Heart left ventricle (tissue), 16 donors: ENCODE data around the gene THRAP3. TPM values are rescaled to one million over a fixed set of nuclear protein-coding genes. Genes with fewer than 3 reads are reported as not detected.

Experiments used
- ATAC-seq, 4 donors: fragments of 200-7000 bp; cut with Tn5 transposase; one replicate each; pipeline ENCODE4 v1.9.1; 2020 to 2022; ENCODE audit warnings: moderate library complexity in 4 of 4, mild to moderate bottlenecking in 3 of 4, moderate number of reproducible peaks in 1 of 4
- DNase-seq, 5 donors: peaks; one replicate each; pipeline ENCODE4 v3.0.0-alpha.2; 2020
- H3K27ac ChIP-seq, 12 donors: fragments of 200-600 bp; sonication (generic) in 4 of 12; one replicate each; pipeline versions ENCODE4 v1.5.0 to v1.8.0; 2016 to 2022; ENCODE audit warnings: mild to moderate bottlenecking in 2 of 12
- H3K27me3 ChIP-seq, 9 donors: fragments of 200-600 bp; sonication (generic) in 2 of 9; one replicate each; pipeline versions ENCODE4 v1.5.1 to v1.8.0; 2016 to 2022; ENCODE audit warnings: mild to moderate bottlenecking in 3 of 9
- H3K36me3 ChIP-seq, 9 donors: fragments of 200-600 bp; sonication (generic) in 2 of 9; one replicate each; pipeline versions ENCODE4 v1.5.0 to v1.8.0; 2018 to 2022; ENCODE audit warnings: mild to moderate bottlenecking in 2 of 9
- H3K4me1 ChIP-seq, 12 donors: fragments of 200-600 bp; sonication (generic) in 4 of 12; one replicate each; pipeline versions ENCODE4 v1.5.0 to v1.8.0; 2016 to 2022; ENCODE audit warnings: mild to moderate bottlenecking in 3 of 12
- H3K4me3 ChIP-seq, 12 donors: fragments of 200-600 bp; sonication (generic) in 4 of 12; one replicate each; pipeline versions ENCODE4 v1.5.0 to v1.8.0; 2017 to 2022; ENCODE audit warnings: mild to moderate bottlenecking in 9 of 12, moderate library complexity in 4 of 12
- H3K9me3 ChIP-seq, 12 donors: fragments of 200-600 bp; sonication (generic) in 4 of 12; one replicate each; pipeline versions ENCODE4 v1.5.0 to v1.8.0; 2016 to 2022; ENCODE audit warnings: mild to moderate bottlenecking in 1 of 12
- CTCF ChIP-seq, 12 donors: fragments of 200-600 bp; sonication (generic) in 4 of 12; IDR thresholded peaks; one replicate each; pipeline versions ENCODE4 v1.5.0 to v1.8.0; 2018 to 2022; ENCODE audit warnings: antibody characterized with exemption in 12 of 12, mild to moderate bottlenecking in 5 of 12
- POLR2A ChIP-seq, 2 donors: fragments of 450-650 bp; IDR thresholded peaks; one replicate each; pipeline ENCODE4 v1.6.1; 2017; ENCODE audit warnings: antibody characterized with exemption in 2 of 2, mild to moderate bottlenecking in 2 of 2, moderate library complexity in 2 of 2
- WGBS, 4 donors: extraction: QIAGEN DNeasy Blood & Tissue Kit in 2 of 4; methylation state at CpG; one replicate each; pipeline versions ENCODE4 v1.1.5 to v1.1.7; 2013 to 2018; 5-methylcytosine and 5-hydroxymethylcytosine counted together
- intact Hi-C, 10 donors: fragments of 100-400 bp; cut with DNase I; formaldehyde crosslinking; loops; one replicate each; pipeline versions ENCODE4 v1.11.1 to v1.14.2; 2022
- polyA plus RNA-seq, 2 donors: library from polyadenylated mRNA; stranded (reverse); fragments of 200-250 nt; gene quantifications; one replicate each; pipeline ENCODE4 v1.2.3, GENCODE V29; 2013
- total RNA-seq, 9 donors: library from RNA; depleted of rRNA in 2 of 9; stranded (reverse); fragments of >200 nt in 2 of 9; fragmentation: NEBNext Ultra II Directional in 3 of 9; extraction: Animal tissue kit (Norgen Biotek cat#: 25700) in 3 of 9; gene quantifications; one replicate each; pipeline versions ENCODE4 v1.1.0 to v1.2.4, GENCODE V29; 2016 to 2023
- donor health status: ischemic (EF 13 %, LVEDD 7.1; RV severe dilation, severe dysfunction).
- donor health status: healthy with polysubstance abuse.
- donor health status: DM: no; HTN: yes; CAD: no.
- donor health status: DM: no; HTN: no; CAD: no.
- donor health status: ischemic (EF 25% LVEDD 6.9; RV normal size, moderate dysfunction).
- donor health status: ischemic (EF 25% LVEDD 5.7; RV mildly dilated, moderate dysfunction).
- donor health status: healthy.
- donor health status: DM: yes; HTN: yes; CAD: no.
- donor health status: ischemic (EF 35%, LVEDD 5.7; RV mildly dilated, moderate dysfunction).
- donor health status: nonischemic (EF 11% LVEDD 7.7; RV severe dilation, severe dysfunction).
- donor health status: DM: yes; HTN: yes; CAD: no.
- donor health status: PGD.
- donor health status: ischemic (EF 29% LVEDD 5.4; RV normal size, mild dysfunction).
- donor health status: nonischemic (EF 23%, LVEDD 6.1; RV moderate dilation, normal function).

The THRAP3 gene
- total and polyA plus RNA-seq, 11 donors: 27.9 to 106 (median 90.1) TPM

DNA sequence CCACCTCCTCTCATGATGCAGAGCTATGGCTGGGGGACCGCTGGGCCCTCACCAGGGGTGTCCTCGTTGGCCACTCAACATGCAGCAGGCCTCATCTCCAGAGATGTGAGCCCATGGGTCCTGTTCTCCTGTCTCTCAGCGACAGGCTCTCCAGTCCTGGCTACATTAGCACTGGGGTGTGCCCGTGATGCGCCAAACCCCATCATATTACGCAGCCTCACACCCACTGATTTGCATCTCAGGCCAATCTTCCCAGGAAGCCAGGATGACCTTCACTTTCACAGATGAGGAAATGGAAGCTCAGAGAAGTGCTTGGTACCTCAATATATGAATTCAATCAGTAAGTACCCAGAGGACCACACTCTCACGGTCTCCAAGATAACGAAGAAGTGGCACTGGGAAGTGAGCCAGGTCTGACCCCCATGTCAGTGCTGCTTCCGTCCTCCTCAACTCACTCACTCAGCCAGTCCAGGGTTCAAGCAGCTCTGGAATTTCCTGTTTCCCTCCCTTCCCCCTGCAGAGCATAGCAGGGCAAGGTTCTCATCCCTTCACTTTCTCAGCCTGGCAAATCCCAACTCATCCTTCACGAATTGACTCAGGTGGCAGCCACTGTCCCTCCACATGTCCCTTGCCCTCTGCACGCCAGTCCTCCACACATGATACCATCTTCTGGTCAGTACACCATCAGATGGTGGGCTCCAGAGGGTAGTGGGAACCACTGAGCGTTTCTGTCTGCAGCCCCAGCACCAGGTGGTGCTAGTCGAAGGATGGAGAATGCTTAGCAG, 128.1 kb downstream of the THRAP3 start:
- TF ChIP-seq CTCF (IDR thresholded peaks at IDR 0.05) (no peak), POLR2A (IDR thresholded peaks at IDR 0.05) (no peak)
- no peaks in the 10 kb centered on the region for H3K27me3 ChIP-seq
- H3K36me3 ChIP-seq: peaks cover 0 to 81% (median 67%) of the 10 kb centered on the region in 9 donors
- no peak overlapping the region for H3K4me3 ChIP-seq
- H3K4me1 ChIP-seq: peaks cover 0 to 44% (median 28%) of the 10 kb centered on the region in 12 donors
- H3K27ac ChIP-seq: peak overlapping the region in 2 of 12 donors; percentile 24 to 78
- WGBS, 4 donors: 61 to 73% (median 66%) methylated on average over 11 to 13 of the region's 13 CpGs
- DNase-seq (peak in 1 of 5 donors; percentile 12), ATAC-seq (no peak)
- intact Hi-C loops: no loop called here
- no peaks in the 10 kb centered on the region for H3K9me3 ChIP-seq

DNA sequence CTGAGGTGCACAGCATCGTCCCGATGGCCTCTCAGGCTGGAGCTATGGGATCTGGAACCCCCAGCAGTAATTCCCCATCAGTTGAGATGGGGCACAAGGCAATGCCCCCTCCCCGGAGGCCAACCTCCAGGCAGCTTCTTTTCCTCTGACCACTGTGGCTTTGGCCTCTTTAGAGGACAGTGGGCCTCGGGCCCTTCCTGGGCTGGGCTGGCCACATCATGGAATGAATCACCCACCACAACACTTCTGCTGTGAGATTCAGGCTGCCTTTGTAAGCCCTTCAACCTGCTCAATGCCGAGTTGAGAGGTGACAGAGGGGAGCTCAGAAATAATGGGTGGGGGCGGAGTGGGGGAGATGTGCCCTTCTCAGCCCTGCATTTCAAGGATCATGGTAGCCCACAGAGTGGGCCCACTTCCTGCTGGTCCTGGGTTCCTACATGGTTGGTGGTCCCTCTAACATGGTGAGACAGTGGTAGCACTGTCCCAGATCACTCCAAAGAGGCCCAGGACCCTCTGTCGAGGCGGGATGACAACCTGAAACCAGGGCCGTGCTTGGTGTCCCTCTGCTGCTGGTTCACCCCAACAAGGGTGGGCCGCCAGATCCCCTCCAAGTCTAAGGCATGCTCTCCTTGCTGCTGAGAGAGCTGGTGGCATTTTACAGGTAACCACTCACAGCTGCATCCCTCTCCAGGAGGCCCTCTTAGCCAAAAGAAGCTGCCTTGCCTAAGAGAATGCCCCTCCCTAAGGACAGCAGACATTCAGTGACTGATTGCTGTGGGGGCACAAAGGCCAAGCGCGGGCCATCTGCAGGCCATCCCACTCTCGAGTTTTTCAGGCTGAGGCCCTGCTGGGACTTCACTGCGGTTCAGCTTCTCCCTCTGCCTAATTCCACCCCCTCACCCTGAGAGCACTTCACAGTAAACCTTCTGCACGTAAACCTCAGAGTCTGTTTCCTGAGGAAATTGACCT, 129.0 kb downstream of the THRAP3 start:
- Histone ChIP-seq H3K36me3 (peaks cover 0 to 81% (median 67%) of the 10 kb centered on the region in 9 donors), H3K27me3 (no peaks in the 10 kb centered on the region), H3K4me1 (peaks cover 0 to 44% (median 28%) of the 10 kb centered on the region in 12 donors), H3K9me3 (no peaks in the 10 kb centered on the region), H3K27ac (peak overlapping the region in 1 of 12 donors; percentile 24), H3K4me3 (no peak overlapping the region)
- TF ChIP-seq POLR2A (IDR thresholded peaks at IDR 0.05): no peak
- DNase-seq (peak in 1 of 5 donors; percentile 27), ATAC-seq (no peak)
- intact Hi-C loops: no loop called here
- 86 to 94% (median 87%) methylated on average over 9 to 15 of the region's 15 CpGs for WGBS, 4 donors

DNA sequence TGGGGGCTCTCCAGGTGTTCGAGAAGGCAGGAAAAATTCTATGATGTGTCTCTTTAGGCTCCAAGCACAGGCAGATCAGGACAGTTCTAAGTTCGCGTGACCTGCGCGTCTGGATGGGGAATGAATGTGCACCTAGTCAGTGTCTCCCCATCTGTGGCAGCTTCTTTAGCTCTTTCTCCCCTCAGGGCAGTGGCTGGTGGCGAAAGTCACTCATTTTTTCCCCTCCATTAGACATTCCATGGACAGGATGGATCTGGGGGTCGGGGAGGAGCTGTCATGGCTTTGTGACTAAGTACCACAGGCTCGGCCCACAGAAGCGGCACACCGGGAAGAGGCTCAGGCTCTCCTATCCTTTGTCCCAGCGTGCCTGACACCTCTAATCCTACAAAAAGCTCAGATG, 130.2 kb downstream of the THRAP3 start:
- Histone ChIP-seq H3K36me3 (peaks cover 0 to 82% (median 72%) of the 10 kb centered on the region in 9 donors), H3K4me1 (peaks cover 0 to 44% (median 25%) of the 10 kb centered on the region in 12 donors), H3K4me3 (no peak overlapping the region), H3K27ac (no peak overlapping the region), H3K27me3 (no peaks in the 10 kb centered on the region), H3K9me3 (no peaks in the 10 kb centered on the region)
- 92 to 96% (median 94%) methylated on average over 9 to 11 of the region's 11 CpGs for WGBS, 4 donors
- TF ChIP-seq POLR2A (IDR thresholded peaks at IDR 0.05) (no peak), CTCF (IDR thresholded peaks at IDR 0.05) (no peak)
- ATAC-seq (no peak), DNase-seq (no peak)
- intact Hi-C loops: no loop called here

Other genes starting within 250 kb of the THRAP3 start
- under 1 TPM in 3 of 9 donors, not detected in 6; 0.17 to 0.23 (median 0.20) TPM for gene TEKT2, start 140.3 kb upstream of the THRAP3 start, total RNA-seq
- under 1 TPM in 1 of 2 donors, not detected in 1; 0.07 TPM for gene TEKT2, start 140.3 kb upstream of the THRAP3 start, polyA plus RNA-seq
- gene ADPRS, start 135.6 kb upstream of the THRAP3 start, total RNA-seq: 10 to 100 TPM; 11.3 to 49.0 (median 16.9) TPM
- 10 to 100 TPM; 23.2 to 31.2 TPM for gene ADPRS, start 135.6 kb upstream of the THRAP3 start, polyA plus RNA-seq
- gene COL8A2, start 99.2 kb upstream of the THRAP3 start, total RNA-seq: 1 to 10 TPM in 5 of 9 donors, under 1 TPM in 4; 0.33 to 2.6 (median 1.1) TPM
- gene COL8A2, start 99.2 kb upstream of the THRAP3 start, polyA plus RNA-seq: under 1 TPM; 0.34 to 0.53 TPM
- 10 to 100 TPM; 45.3 to 77.2 (median 52.9) TPM for gene TRAPPC3, start 75.0 kb upstream of the THRAP3 start, total RNA-seq
- 10 to 100 TPM; 40.8 to 89.6 TPM for gene TRAPPC3, start 75.0 kb upstream of the THRAP3 start, polyA plus RNA-seq
- gene MAP7D1, start 68.3 kb upstream of the THRAP3 start, total RNA-seq: 100 to 1,000 TPM; 249 to 706 (median 328) TPM
- 100 to 1,000 TPM; 236 to 331 TPM for gene MAP7D1, start 68.3 kb upstream of the THRAP3 start, polyA plus RNA-seq
- 1 to 10 TPM in 5 of 9 donors, under 1 TPM in 4; 0.38 to 3.1 (median 1.4) TPM for gene SH3D21, start 81.9 kb downstream of the THRAP3 start, total RNA-seq
- 1 to 10 TPM in 1 of 2 donors, under 1 TPM in 1; 0.72 to 2.2 TPM for gene SH3D21, start 81.9 kb downstream of the THRAP3 start, polyA plus RNA-seq
- 10 to 100 TPM in 6 of 9 donors, 1 to 10 TPM in 3; 5.9 to 42.3 (median 10.8) TPM for gene EVA1B, start 99.2 kb downstream of the THRAP3 start, total RNA-seq
- 10 to 100 TPM; 13.6 to 21.4 TPM for gene EVA1B, start 99.2 kb downstream of the THRAP3 start, polyA plus RNA-seq
- gene STK40, start 161.5 kb downstream of the THRAP3 start, total RNA-seq: 100 to 1,000 TPM in 1 of 9 donors, 10 to 100 TPM in 8; 50.4 to 114 (median 59.4) TPM
- 10 to 100 TPM; 27.9 to 75.2 TPM for gene STK40, start 161.5 kb downstream of the THRAP3 start, polyA plus RNA-seq
- gene LSM10, start 173.5 kb downstream of the THRAP3 start, total RNA-seq: 10 to 100 TPM; 39.1 to 68.7 (median 49.7) TPM
- gene LSM10, start 173.5 kb downstream of the THRAP3 start, polyA plus RNA-seq: 10 to 100 TPM; 72.7 to 95.9 TPM
- 10 to 100 TPM in 1 of 9 donors, 1 to 10 TPM in 8; 5.1 to 10.3 (median 6.0) TPM for gene OSCP1, start 226.0 kb downstream of the THRAP3 start, total RNA-seq
- 10 to 100 TPM in 1 of 2 donors, 1 to 10 TPM in 1; 3.8 to 11.5 TPM for gene OSCP1, start 226.0 kb downstream of the THRAP3 start, polyA plus RNA-seq
- gene MRPS15, start 239.9 kb downstream of the THRAP3 start, total RNA-seq: 100 to 1,000 TPM in 5 of 9 donors, 10 to 100 TPM in 4; 83.5 to 137 (median 108) TPM
- gene MRPS15, start 239.9 kb downstream of the THRAP3 start, polyA plus RNA-seq: 100 to 1,000 TPM; 130 to 396 TPM